ENCODE results near the gene NRG3.

- no peak for TF ChIP-seq EP300 (IDR thresholded peaks at IDR 0.05)
- TF ChIP-seq CTCF (IDR thresholded peaks at IDR 0.05), result no peak
Observed at GRCh38 chr10:81848514-81848913, 26.5 kb upstream of the NRG3 start.

Measured in ovary (tissue), 3 donors.